Measurements from ENCODE around the gene TTLL10.

GRCh38 chr1:1218524-1219200 is 45.0 kb downstream of the TTLL10 start:
- TF ChIP-seq CTCF (conservative IDR thresholded peaks at IDR 0.05 in 1 of 2, IDR thresholded peaks at IDR 0.05 in 1 of 2; ENCODE audit: extremely low read depth in 1 of 2, insufficient read depth in 1 of 2, low read depth in 1 of 2, low read length in 2 of 2), result no peak
- no peak for TF ChIP-seq EZH2 (IDR thresholded peaks at IDR 0.05; ENCODE audit: borderline replicate concordance, low read length)
